A549 (cell line): Measurements from ENCODE around the gene BBS9. TPM values are rescaled to one million over a fixed set of nuclear protein-coding genes. Genes with fewer than 3 reads are reported as not detected.

Experiments
- ATAC-seq, 2 experiments: fragments of 200-7000 bp in 1 of 2; fragments of >200 bp in 1 of 2; cut with Nextera tagmentation in 1 of 2; cut with Tn5 transposase in 1 of 2; 3 replicates each; pipeline versions ENCODE4 v1.8.0 to v1.9.1; 2018 to 2020; ENCODE audit warnings: mild to moderate bottlenecking in 1 of 2, moderate library complexity in 1 of 2
- CTCF ChIA-PET: fragments of 300-600 bp; sonication (Branson Sonifier 250); formaldehyde crosslinking; extraction: SDS; loops from one replicate; lab custom pipeline; 2021; ENCODE audit warnings: antibody characterized with exemption, inconsistent platforms; lab: Yijun Ruan, JAX
- POLR2A ChIA-PET: fragments of 350-600 bp; formaldehyde crosslinking; extraction: SDS; loops from one replicate; lab custom pipeline; 2021; ENCODE audit warnings: antibody characterized with exemption, inconsistent platforms; lab: Yijun Ruan, JAX
- DNase-seq, 2 experiments: peaks; one replicate each; pipeline versions ENCODE4 v3.0.0 to v3.0.0-alpha.2; 2011 to 2016; ENCODE audit warnings: low read depth in 1 of 2, low spot score in 1 of 2
- FAIRE-seq: peaks from 2 replicates; lab custom pipeline; 2011; peaks lifted over from hg19 to GRCh38; lab: Jason Lieb, UNC
- H3K27ac ChIP-seq, 2 experiments: fragments of >200 bp; sonication (Bioruptor Twin); formaldehyde crosslinking; 3 replicates each; pipeline ENCODE4 v1.5.1; 2016 to 2017
- H3K4me1 ChIP-seq: fragments of >200 bp; sonication (Bioruptor Twin); formaldehyde crosslinking; 3 replicates; pipeline ENCODE4 v1.6.1; 2016
- H3K4me2 ChIP-seq: fragments of >200 bp; sonication (Bioruptor Twin); formaldehyde crosslinking; 3 replicates; pipeline ENCODE4 v1.6.1; 2016
- H3K4me3 ChIP-seq: fragments of >200 bp; sonication (Bioruptor Twin); formaldehyde crosslinking; 3 replicates; pipeline ENCODE4 v1.5.1; 2016
- H3K9me3 ChIP-seq: fragments of >200 bp; sonication (Bioruptor Twin); formaldehyde crosslinking; 3 replicates; pipeline ENCODE4 v1.6.1; 2016
- ATOH8 ChIP-seq: fragments of 250-450 bp; sonication (Bioruptor Pico); IDR thresholded peaks from 2 replicates; pipeline ENCODE4 v1.5.0; 2020; ENCODE audit warnings: low read depth, mild to moderate bottlenecking, moderate library complexity
- BCL3 ChIP-seq: fragments of >200 bp; sonication (Bioruptor Twin); formaldehyde crosslinking; IDR thresholded peaks from 3 replicates; pipeline ENCODE4 v1.6.1; 2016
- CBX8 ChIP-seq: fragments of 200-600 bp; sonication (generic); IDR thresholded peaks from 2 replicates; pipeline ENCODE4 v1.6.1; 2016
- CHD2 ChIP-seq: fragments of 150-350 bp; IDR thresholded peaks from 2 replicates; pipeline ENCODE4 v1.6.1; 2014; ENCODE audit warnings: low read length; ENCODE audit not compliant: partially characterized antibody
- CHD4 ChIP-seq: fragments of 200-600 bp; sonication (generic); IDR thresholded peaks from 2 replicates; pipeline ENCODE4 v1.6.1; 2016; ENCODE audit warnings: antibody characterized with exemption, mild to moderate bottlenecking, borderline replicate concordance
- E2F6 ChIP-seq: IDR thresholded peaks from 2 replicates; pipeline ENCODE4 v1.6.1; 2012; ENCODE audit warnings: low read depth, borderline replicate concordance
- HDAC2 ChIP-seq: fragments of 200-600 bp; sonication (generic); IDR thresholded peaks from 2 replicates; pipeline ENCODE4 v1.6.1; 2016
- HEYL ChIP-seq: fragments of 250-450 bp; sonication (Bioruptor Pico); IDR thresholded peaks from 2 replicates; pipeline ENCODE4 v1.8.0; 2021; ENCODE audit warnings: mild to moderate bottlenecking, moderate library complexity
- HMGXB4 ChIP-seq: fragments of 250-450 bp; sonication (Bioruptor Pico); IDR thresholded peaks from 2 replicates; pipeline ENCODE4 v1.5.0; 2021; ENCODE audit warnings: mild to moderate bottlenecking, moderate library complexity, borderline replicate concordance
- HOXB13 ChIP-seq: fragments of 250-450 bp; sonication (Bioruptor Pico); IDR thresholded peaks from 2 replicates; pipeline ENCODE4 v1.5.0; 2020; ENCODE audit warnings: low read depth, mild to moderate bottlenecking, moderate library complexity
- MAX ChIP-seq: IDR thresholded peaks from 2 replicates; pipeline ENCODE4 v1.6.1; 2012
- MYC ChIP-seq: IDR thresholded peaks from 2 replicates; pipeline ENCODE4 v1.6.1; 2012; ENCODE audit warnings: mild to moderate bottlenecking, inconsistent platforms, low read length, improper control_type of control experiment, borderline replicate concordance
- NPAS2 ChIP-seq: fragments of 250-450 bp; sonication (Bioruptor Pico); IDR thresholded peaks from 2 replicates; pipeline ENCODE4 v1.8.0; 2022; ENCODE audit warnings: mild to moderate bottlenecking, moderate library complexity, borderline replicate concordance
- NR3C1 ChIP-seq: fragments of >200 bp; sonication (Bioruptor Twin); formaldehyde crosslinking; IDR thresholded peaks from 3 replicates; pipeline ENCODE4 v1.6.1; 2017
- POLR2AphosphoS2 ChIP-seq: conservative IDR thresholded peaks from 2 replicates; pipeline ENCODE4 v1.6.1; 2012; ENCODE audit warnings: low read length, improper control_type of control experiment, inconsistent platforms
- RAD21 ChIP-seq, 2 experiments: fragments of >200 bp in 1 of 2; sonication (Bioruptor Twin) in 1 of 2; formaldehyde crosslinking in 1 of 2; IDR thresholded peaks in 1 of 2; conservative IDR thresholded peaks in 1 of 2; 2 replicates in 1 of 2; 3 replicates in 1 of 2; pipeline ENCODE4 v1.6.1; 2012 to 2018; ENCODE audit warnings: inconsistent platforms in 1 of 2
- REST ChIP-seq: fragments of 200-600 bp; sonication (generic); IDR thresholded peaks from 2 replicates; pipeline ENCODE4 v1.6.1; 2016; ENCODE audit warnings: antibody characterized with exemption, mild to moderate bottlenecking, moderate library complexity
- SMC3 ChIP-seq: fragments of >200 bp; sonication (Bioruptor Twin); formaldehyde crosslinking; IDR thresholded peaks from 3 replicates; pipeline ENCODE4 v1.6.1; 2018; ENCODE audit warnings: inconsistent platforms
- TFCP2L1 ChIP-seq: fragments of 250-450 bp; sonication (Bioruptor Pico); IDR thresholded peaks from 2 replicates; pipeline ENCODE4 v1.5.0; 2021; ENCODE audit warnings: mild to moderate bottlenecking
- ZNF302 ChIP-seq: fragments of 250-450 bp; sonication (Bioruptor Pico); IDR thresholded peaks from 2 replicates; pipeline ENCODE4 v1.9.0; 2021; ENCODE audit warnings: inconsistent platforms, mild to moderate bottlenecking, moderate library complexity
- WGBS: methylation state at CpG from one replicate; pipeline ENCODE4 v1.1.6; 2017; ENCODE audit errors: missing lambda C conversion rate; 5-methylcytosine and 5-hydroxymethylcytosine counted together
- polyA plus RNA-seq, 4 experiments: library from polyadenylated mRNA; depleted of rRNA in 3 of 4; stranded (reverse); fragments of >200 nt; fragmentation: RNase III in 1 of 4; extraction: RNeasy Plus Mini Kit Qiagen cat#74134 plus additional on column Dnase treatment in 1 of 4; gene quantifications; 2 replicates in 3 of 4; 3 replicates in 1 of 4; pipeline ENCODE4 v1.2.3, GENCODE V29; 2011 to 2017

The BBS9 gene
- polyA plus RNA-seq, 2 of the 4 experiments (the other 2 are of a cell fraction): 8.3 to 9.1 TPM

GRCh38 chr7:33550979-33551378 is 421.6 kb downstream of the BBS9 start:
- Histone ChIP-seq H3K27ac (no peak overlapping the region), H3K4me2 (no peak overlapping the region), H3K9me3 (no peaks in the 10 kb centered on the region), H3K4me1 (no peaks in the 10 kb centered on the region), H3K4me3 (no peak overlapping the region)
- ChIA-PET CTCF (no interaction called here), POLR2A (no interaction called here)
- ATAC-seq (no peak), FAIRE-seq (no peak), DNase-seq (no peak)
- WGBS: 61% methylated on average over 3 of the region's 3 CpGs
- TF ChIP-seq MAX: no peak
- TF ChIP-seq HMGXB4 (CRISPR knock-in tag): no peak
- no peak for TF ChIP-seq SMC3
- TF ChIP-seq NR3C1: no peak
- no peak for TF ChIP-seq E2F6
- TF ChIP-seq HDAC2: no peak
- no peak for TF ChIP-seq NPAS2 (CRISPR knock-in tag)
- TF ChIP-seq BCL3: no peak
- no peak for TF ChIP-seq REST
- TF ChIP-seq ZNF302 (CRISPR knock-in tag): no peak
- TF ChIP-seq CHD4: no peak
- TF ChIP-seq CHD2: no peak
- no peak for TF ChIP-seq POLR2AphosphoS2
- no peak for TF ChIP-seq TFCP2L1 (CRISPR knock-in tag)
- no peak for TF ChIP-seq ATOH8 (CRISPR knock-in tag)

GRCh38 chr7:33554046-33554445 is 424.7 kb downstream of the BBS9 start:
- no peak for FAIRE-seq
- POLR2A ChIA-PET: no interaction called here
- H3K4me2 ChIP-seq: no peak overlapping the region
- TF ChIP-seq MYC (no peak), RAD21 (conservative IDR thresholded peaks at IDR 0.05 in 1 of 2, IDR thresholded peaks at IDR 0.05 in 1 of 2) (no peak), HOXB13 (no peak), CBX8 (no peak), HEYL (CRISPR knock-in tag) (no peak)
- no peak for ATAC-seq
- DNase-seq: no peak
- no peaks in the 10 kb centered on the region for H3K9me3 ChIP-seq
- CTCF ChIA-PET: no interaction called here
- no peak overlapping the region for H3K4me3 ChIP-seq
- no peaks in the 10 kb centered on the region for H3K4me1 ChIP-seq
- H3K27ac ChIP-seq: no peak overlapping the region
- 48% methylated on average over 1 of the region's 1 CpG for WGBS
